Measurements from ENCODE around the gene C10orf88.
"Not testable (repeated sequence)": the region's sequence is repeated elsewhere in the genome, so short reads cannot be mapped to it uniquely, and the experiment has no call there.

Gene C10orf88

GRCh38 chr10:122955892-122956291 is 1.9 kb upstream of the C10orf88 start:
- DNase-seq = no peak

DNA sequence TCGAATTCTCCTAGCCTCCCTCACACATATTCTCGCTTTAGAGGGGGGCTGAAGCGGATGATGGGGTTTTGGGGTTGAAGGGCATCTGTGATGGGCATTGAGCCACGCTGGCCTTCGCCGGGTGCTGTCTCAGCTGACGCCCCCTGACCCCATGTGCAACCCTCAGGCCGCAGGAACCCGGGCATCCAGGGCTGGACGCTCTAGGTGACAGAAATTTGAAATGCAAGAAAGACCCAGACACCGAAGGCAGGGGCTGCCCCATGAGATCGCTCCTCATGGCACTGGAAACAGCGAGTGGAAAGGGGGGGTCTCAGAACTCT is 664 bp upstream of the C10orf88 start:
- no peak for DNase-seq

- DNase-seq = no peak
Measured at GRCh38 chr10:122949296-122949695, 4.7 kb downstream of the C10orf88 start.

DNA sequence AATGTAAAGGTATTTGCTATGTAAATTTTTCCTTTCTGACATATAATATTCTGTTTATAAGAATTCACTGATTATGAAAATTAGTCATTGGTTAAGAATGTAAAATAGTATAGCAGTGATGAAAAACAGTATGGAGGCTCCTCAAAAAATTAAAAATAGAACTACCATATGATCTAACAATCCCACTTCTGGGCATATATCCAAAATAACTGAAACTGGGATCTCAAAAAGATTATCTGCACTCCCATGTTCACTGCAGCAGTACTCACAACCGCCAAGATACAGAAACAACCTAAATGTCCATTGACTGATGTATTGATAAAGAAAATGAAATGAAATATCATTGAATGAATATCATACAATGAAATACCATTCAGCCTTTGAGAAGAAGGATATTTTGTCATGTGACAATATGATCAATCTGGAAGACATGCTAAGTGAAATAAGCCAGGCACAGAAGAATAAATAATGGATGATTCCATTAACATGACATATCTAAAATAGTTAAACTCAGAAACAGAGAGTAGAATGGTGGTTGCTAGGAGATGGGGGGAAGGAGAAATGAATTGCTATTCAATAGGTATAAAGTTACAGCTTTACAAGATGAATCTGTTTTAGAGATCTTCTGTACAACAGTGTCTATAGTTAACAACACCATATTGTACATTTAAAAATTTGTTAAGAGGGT is 14.0 kb downstream of the C10orf88 start:
- no peak for DNase-seq

DNA sequence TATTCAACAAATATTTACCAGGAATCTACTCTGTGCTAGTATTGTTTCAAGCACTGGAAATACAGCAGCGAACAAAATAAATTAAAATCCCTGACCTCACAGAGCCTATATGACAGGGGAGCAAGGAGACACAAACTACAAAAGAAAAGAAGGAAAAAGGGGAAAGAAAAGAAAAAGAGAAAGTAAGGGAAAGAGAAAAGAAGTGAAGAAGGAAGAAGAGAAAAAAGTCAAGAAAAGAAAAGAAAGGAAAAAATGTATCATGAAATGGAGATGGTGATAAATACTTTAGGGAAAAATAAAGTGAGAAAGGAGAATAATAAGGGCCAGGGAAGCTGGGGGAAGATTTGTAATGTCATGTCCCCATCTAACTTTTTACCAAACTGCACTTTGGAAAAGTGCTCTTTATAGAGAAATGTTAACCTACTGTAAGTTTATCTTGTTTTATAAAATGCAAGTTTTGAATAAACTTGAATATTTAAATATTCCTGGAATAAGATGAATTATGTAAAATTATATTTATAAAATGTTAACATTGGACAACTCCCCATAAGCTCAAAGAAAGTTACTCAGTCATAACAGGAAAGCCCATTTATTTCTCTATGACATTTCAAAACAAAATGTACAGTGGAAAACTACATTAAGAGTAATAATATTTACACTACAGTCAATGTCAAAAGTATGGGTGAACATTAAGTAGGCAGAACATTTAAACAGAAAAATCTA is 14.7 kb downstream of the C10orf88 start:
- DNase-seq = no peak

- DNase-seq = no peak
Measured at GRCh38 chr10:122931088-122931906, 22.7 kb downstream of the C10orf88 start.

DNA sequence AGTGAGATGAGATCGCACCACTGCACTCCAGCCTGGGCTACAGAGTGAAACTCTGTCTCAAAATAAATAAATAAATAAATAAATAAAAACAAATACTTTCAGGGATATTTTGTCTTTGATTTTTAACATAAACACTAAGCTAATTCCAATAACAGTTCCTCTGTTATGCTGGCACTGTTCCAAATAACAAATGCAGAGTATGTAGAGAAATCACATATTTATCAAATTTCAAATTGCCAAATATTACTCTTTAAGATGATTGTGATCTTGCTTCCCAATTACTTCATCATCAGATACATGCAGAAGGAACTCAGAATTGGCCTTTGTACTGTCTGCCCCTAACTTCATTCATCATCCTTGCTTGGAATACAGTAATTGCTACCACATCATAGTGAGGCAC is 23.9 kb downstream of the C10orf88 start:
- no peak for DNase-seq

GRCh38 chr10:122915700-122916099 is 38.3 kb downstream of the C10orf88 start:
- no peak for DNase-seq

DNA sequence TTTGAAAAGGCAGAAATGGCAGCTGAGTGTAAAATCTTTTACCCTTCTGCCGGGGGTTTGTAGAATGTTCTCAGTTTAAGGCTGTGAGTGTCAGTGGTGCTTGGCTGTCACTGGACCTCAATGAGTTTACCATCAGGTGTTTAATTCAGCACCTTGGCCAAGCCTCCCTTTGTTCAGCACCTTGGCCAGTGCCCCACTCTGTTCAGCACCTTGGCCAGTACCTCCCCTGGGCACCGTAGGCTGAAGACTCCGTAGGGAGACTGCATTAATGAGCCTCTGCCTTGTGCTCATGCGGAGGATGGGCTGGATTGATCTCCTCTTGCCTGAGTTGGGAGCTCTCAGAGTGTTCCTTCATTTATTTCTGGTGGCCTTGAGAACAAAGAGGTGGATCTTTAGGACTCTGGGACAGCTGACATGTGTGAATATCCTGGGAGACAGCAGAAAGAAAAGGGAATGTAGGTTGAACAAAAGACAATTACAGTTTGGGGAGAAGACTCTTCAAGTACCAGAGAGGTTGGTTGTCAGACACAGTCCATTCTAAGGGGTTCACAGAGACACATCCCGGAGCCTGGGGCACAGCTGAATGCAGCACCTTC is 42.0 kb downstream of the C10orf88 start:
- DNase-seq = peak; percentile 41

DNA sequence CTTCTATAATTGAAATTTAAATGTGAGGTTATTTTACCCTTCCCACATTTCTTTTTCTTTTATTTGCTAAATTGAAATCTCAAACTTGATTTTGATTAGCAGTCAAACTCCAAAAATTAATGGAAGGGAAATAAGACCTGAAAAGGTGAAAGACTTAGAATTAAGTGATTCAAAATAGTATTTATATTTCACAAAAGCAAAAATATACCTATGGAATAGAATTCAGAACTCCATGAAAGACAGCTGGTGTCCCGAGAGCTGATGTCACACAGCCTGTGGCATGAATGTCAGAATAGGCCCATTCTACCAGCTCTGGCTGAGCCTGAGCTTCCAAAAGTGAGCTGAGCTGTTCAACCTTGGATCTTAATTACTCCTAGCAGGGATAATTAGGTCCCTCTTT is 43.7 kb downstream of the C10orf88 start, which contains the start of gene FAM24A:
TSS of gene FAM24A (plus strand) at position 301 of the 400 bp plus-strand sequence. CDS start 1,025 bp downstream, outside the sequence.
- no peak for DNase-seq

- not testable (repeated sequence) for DNase-seq
Measured at GRCh38 chr10:122903861-122904260, 50.2 kb downstream of the C10orf88 start.

DNA sequence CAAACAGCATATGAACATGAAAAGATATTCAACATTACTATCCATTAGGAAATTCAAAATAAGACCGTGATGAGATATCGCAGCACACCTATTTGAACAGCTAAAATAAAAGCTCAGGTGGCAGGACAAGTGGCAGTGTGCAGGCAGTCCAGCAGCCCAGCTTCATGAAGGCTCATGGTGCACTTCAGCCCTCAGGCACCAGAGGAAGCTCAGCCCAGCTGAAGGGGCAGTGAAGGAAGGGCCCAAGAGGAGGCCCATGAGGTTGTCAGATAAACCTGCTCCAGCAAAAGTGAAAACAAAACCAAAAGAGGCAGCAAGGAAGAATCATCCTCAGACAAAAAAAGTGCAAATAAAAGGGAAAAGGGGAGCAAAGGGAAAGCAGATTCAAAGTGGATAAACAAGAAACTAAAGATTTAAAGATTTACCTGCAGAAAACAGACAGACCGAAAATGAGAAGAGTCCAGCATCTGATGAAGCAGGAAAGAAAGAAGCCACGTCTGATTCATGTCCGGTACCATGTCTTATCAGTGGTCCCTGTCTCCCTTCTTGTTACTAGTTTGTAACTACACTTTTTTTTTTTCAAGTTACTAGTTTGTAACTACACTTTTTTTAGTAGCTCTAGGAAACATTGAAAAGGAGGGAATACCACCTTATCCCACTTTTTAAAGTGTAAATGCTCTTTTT is 59.6 kb downstream of the C10orf88 start:
- DNase-seq = no peak

DNA sequence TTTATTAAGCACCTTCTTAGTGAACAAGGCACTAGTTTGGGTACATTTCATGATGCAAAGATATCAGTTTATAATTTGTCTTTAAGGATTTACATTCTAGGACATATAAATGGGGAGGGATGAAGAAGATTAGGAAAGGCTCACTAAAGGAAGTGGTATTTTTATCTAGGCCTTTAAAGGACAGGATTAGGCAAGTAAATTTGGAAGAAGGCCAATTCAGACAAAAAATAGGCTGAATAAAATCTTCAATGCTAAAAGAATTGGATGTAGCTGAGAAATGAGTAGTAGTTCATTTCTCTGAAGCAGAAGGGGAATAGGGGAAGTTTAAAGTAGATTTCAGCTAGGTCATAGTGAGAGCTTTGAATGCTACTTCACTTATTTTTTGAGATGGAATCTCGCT is 69.9 kb downstream of the C10orf88 start:
- DNase-seq = no peak

GRCh38 chr10:122882766-122883165 is 71.3 kb downstream of the C10orf88 start:
- no peak for DNase-seq
